ENCODE data around the gene PPP1CB. TPM values are rescaled to one million over a fixed set of nuclear protein-coding genes. Genes with fewer than 3 reads are reported as not detected.
A peak's percentile ranks its signal among the peaks of the same experiment; 100 is the strongest.

The PPP1CB gene
- polyA plus RNA-seq, 4 donors = 80.4 to 171 (median 91.0) TPM

DNA sequence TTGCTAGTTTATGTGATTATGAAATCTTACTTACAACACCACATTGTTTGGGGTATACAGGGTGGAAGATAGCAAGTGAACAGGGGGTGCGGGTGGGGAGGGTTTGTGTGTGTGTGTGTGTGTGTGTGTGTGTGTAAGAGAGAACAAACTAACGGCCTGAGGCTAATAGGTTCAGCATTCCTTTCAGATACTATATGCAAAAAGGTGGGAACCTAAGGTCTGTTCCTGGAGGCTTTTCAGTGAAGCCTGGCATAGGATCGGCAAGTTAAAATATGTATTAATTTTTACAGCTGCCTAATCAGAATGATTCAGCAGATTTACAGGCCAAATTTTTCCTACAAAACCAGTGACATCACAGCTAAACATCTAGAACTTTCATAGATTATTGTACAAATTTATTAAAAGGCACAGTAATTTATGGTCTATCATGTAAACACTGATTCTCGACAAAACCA lies 51.4 kb downstream of the PPP1CB start:
- WGBS, 3 donors = 72 to 75% (median 73%) methylated on average over 4 of the region's 4 CpGs
- Histone ChIP-seq H3K36me3 (ENCODE audit: control insufficient read depth in 3 of 3, insufficient read depth in 2 of 3, low read depth in 1 of 3, low read length in 3 of 3) (peaks cover 0 to 20% (median 6%) of the 10 kb centered on the region in 3 donors), H3K4me1 (ENCODE audit: control insufficient read depth in 3 of 3, insufficient read depth in 2 of 3, low read depth in 1 of 3, low read length in 2 of 3) (no peaks in the 10 kb centered on the region), H3K9me3 (ENCODE audit: control insufficient read depth in 2 of 2, insufficient read depth in 1 of 2, low read depth in 1 of 2, low read length in 1 of 2) (no peaks in the 10 kb centered on the region), H3K27ac (ENCODE audit: low read depth in 1 of 3, low read length in 2 of 3) (no peak overlapping the region), H3K4me3 (ENCODE audit: low read depth in 1 of 3, low read length in 3 of 3) (no peak overlapping the region), H3K27me3 (ENCODE audit: control insufficient read depth in 3 of 3, insufficient read depth in 3 of 3, low read length in 3 of 3) (no peaks in the 10 kb centered on the region)
- FAIRE-seq (no peak), DNase-seq (no peak)

DNA sequence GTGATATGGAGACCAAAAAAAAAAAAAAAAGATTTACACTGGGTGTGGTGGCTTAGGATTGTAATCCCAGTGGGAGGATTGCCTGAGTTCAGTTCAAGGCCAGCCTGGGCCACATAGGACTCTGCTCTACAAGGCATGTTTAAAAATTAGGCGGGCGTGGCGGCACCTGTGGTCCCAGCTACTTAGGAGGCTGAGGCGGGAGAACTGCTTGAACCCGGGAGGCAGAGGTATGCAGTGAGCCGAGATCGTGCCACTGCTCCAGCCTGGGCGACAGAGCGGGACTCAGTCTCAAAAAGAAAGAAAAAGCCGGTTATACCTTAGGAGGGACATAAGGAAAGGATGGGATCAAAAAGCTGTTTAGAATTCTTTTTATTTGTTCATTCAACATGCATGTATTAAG lies 58.3 kb downstream of the PPP1CB start:
- FAIRE-seq (no peak), DNase-seq (peak in 1 of 2 donors; percentile 21)
- Histone ChIP-seq H3K4me3 (ENCODE audit: low read depth in 1 of 3, low read length in 3 of 3) (peak overlapping the region in 1 of 3 donors; percentile 50), H3K27ac (ENCODE audit: low read depth in 1 of 3, low read length in 2 of 3) (no peak overlapping the region), H3K27me3 (ENCODE audit: control insufficient read depth in 3 of 3, insufficient read depth in 3 of 3, low read length in 3 of 3) (peaks cover 0 to 9% (median 0%) of the 10 kb centered on the region in 3 donors), H3K9me3 (ENCODE audit: control insufficient read depth in 2 of 2, insufficient read depth in 1 of 2, low read depth in 1 of 2, low read length in 1 of 2) (peaks cover 0 to 4% of the 10 kb centered on the region in 2 donors), H3K36me3 (ENCODE audit: control insufficient read depth in 3 of 3, insufficient read depth in 2 of 3, low read depth in 1 of 3, low read length in 3 of 3) (peaks cover 0 to 14% (median 3%) of the 10 kb centered on the region in 3 donors), H3K4me1 (ENCODE audit: control insufficient read depth in 3 of 3, insufficient read depth in 2 of 3, low read depth in 1 of 3, low read length in 2 of 3) (peaks cover 0 to 7% (median 4%) of the 10 kb centered on the region in 3 donors)
- WGBS, 3 donors = 57 to 68% (median 62%) methylated on average over 10 of the region's 10 CpGs

DNA sequence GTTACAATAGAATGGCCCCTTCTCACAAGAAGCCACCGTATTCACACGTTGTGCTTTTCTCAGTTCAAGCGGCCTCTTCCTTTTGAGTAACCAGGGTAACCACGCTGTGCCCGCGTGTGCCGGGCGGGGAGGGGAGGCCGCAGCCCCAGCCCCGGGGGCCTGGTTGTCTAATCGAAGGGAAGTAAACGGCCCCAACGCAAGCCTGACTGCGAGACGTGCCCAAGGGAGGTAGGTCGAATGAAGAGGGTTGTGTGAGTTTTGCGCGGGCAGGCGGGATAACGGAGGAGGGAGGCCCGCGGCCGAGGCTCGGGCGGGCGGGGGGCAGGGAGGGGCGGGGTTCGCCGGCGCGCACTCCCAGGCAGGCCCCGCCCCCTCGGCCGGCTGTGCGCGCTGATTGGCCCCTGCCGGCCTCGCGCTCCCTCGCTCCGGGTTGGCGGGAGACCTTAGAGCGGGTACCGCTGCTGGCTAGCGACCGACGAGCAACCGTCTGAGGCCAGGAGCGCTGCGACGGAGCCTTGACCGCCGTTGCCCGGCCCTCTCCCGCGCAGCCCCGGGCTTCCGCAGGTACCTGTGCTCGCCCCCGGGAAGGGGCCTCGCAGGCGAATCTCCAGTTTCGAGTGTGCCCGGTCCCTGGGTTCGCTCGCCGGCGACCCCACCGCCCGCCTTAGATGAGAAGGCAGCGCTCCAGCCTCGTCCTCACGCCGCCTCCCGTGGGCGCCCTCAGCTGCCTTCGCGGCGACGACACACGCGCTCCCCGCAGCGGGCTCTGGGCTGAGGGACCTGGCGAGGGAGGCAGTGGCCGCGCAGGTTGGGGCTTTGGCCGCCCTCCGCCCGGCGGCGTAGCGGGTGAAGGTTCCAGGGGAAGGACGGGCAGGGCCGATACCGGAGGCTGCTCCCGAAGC lies 59.0 kb downstream of the PPP1CB start, which contains the start of gene SPDYA:
Gene SPDYA, plus strand, starts transcription at position 451 of the 902 bp plus-strand sequence. CDS start 5,181 bp downstream, outside the sequence.
- Histone ChIP-seq H3K36me3 (ENCODE audit: control insufficient read depth in 3 of 3, insufficient read depth in 2 of 3, low read depth in 1 of 3, low read length in 3 of 3) (peaks cover 0 to 7% (median 3%) of the 10 kb centered on the region in 3 donors), H3K4me3 (ENCODE audit: low read depth in 1 of 3, low read length in 3 of 3) (peak within 1 kb of the TSS in 2 of 3 donors; percentile 46 to 50), H3K27me3 (ENCODE audit: control insufficient read depth in 3 of 3, insufficient read depth in 3 of 3, low read length in 3 of 3) (peaks cover 0 to 9% (median 0%) of the 10 kb centered on the region in 3 donors), H3K27ac (ENCODE audit: low read depth in 1 of 3, low read length in 2 of 3) (peak within 1 kb of the TSS in 1 of 3 donors; percentile 17), H3K4me1 (ENCODE audit: control insufficient read depth in 3 of 3, insufficient read depth in 2 of 3, low read depth in 1 of 3, low read length in 2 of 3) (peaks cover 0 to 7% (median 4%) of the 10 kb centered on the region in 3 donors), H3K9me3 (ENCODE audit: control insufficient read depth in 2 of 2, insufficient read depth in 1 of 2, low read depth in 1 of 2, low read length in 1 of 2) (peaks cover 0 to 4% of the 10 kb centered on the region in 2 donors)
- 2 to 12% (median 5%) methylated on average over 68 to 97 of the region's 97 CpGs for WGBS, 3 donors
- FAIRE-seq (no peak), DNase-seq (peak; percentile 71 to 77)

- Histone ChIP-seq H3K36me3 (ENCODE audit: control insufficient read depth in 3 of 3, insufficient read depth in 2 of 3, low read depth in 1 of 3, low read length in 3 of 3) (no peaks in the 10 kb centered on the region), H3K27ac (ENCODE audit: low read depth in 1 of 3, low read length in 2 of 3) (no peak overlapping the region), H3K4me1 (ENCODE audit: control insufficient read depth in 3 of 3, insufficient read depth in 2 of 3, low read depth in 1 of 3, low read length in 2 of 3) (no peaks in the 10 kb centered on the region), H3K4me3 (ENCODE audit: low read depth in 1 of 3, low read length in 3 of 3) (no peak overlapping the region), H3K27me3 (ENCODE audit: control insufficient read depth in 3 of 3, insufficient read depth in 3 of 3, low read length in 3 of 3) (no peaks in the 10 kb centered on the region), H3K9me3 (ENCODE audit: control insufficient read depth in 2 of 2, insufficient read depth in 1 of 2, low read depth in 1 of 2, low read length in 1 of 2) (no peaks in the 10 kb centered on the region)
- FAIRE-seq (no peak), DNase-seq (no peak)
- WGBS, 3 donors = 82 to 86% (median 84%) methylated on average over 3 of the region's 3 CpGs
Observed at GRCh38 chr2:28818053-28818452, 66.4 kb downstream of the PPP1CB start.

- Histone ChIP-seq H3K27me3 (ENCODE audit: control insufficient read depth in 3 of 3, insufficient read depth in 3 of 3, low read length in 3 of 3) (no peaks in the 10 kb centered on the region), H3K4me1 (ENCODE audit: control insufficient read depth in 3 of 3, insufficient read depth in 2 of 3, low read depth in 1 of 3, low read length in 2 of 3) (no peaks in the 10 kb centered on the region), H3K4me3 (ENCODE audit: low read depth in 1 of 3, low read length in 3 of 3) (no peak overlapping the region), H3K27ac (ENCODE audit: low read depth in 1 of 3, low read length in 2 of 3) (no peak overlapping the region), H3K9me3 (ENCODE audit: control insufficient read depth in 2 of 2, insufficient read depth in 1 of 2, low read depth in 1 of 2, low read length in 1 of 2) (no peaks in the 10 kb centered on the region), H3K36me3 (ENCODE audit: control insufficient read depth in 3 of 3, insufficient read depth in 2 of 3, low read depth in 1 of 3, low read length in 3 of 3) (no peaks in the 10 kb centered on the region)
- no peak for FAIRE-seq
- WGBS, 3 donors = 2 to 5% (median 5%) methylated on average over 8 of the region's 8 CpGs
- DNase-seq = peak; percentile 71 to 74
Observed at GRCh38 chr2:28821295-28821958, 69.8 kb downstream of the PPP1CB start.

GRCh38 chr2:28822036-28822435 lies 70.4 kb downstream of the PPP1CB start:
- FAIRE-seq = peak; percentile 15
- H3K36me3 ChIP-seq (ENCODE audit: control insufficient read depth in 3 of 3, insufficient read depth in 2 of 3, low read depth in 1 of 3, low read length in 3 of 3) = no peaks in the 10 kb centered on the region
- no peaks in the 10 kb centered on the region for H3K9me3 ChIP-seq (ENCODE audit: control insufficient read depth in 2 of 2, insufficient read depth in 1 of 2, low read depth in 1 of 2, low read length in 1 of 2)
- no peaks in the 10 kb centered on the region for H3K27me3 ChIP-seq (ENCODE audit: control insufficient read depth in 3 of 3, insufficient read depth in 3 of 3, low read length in 3 of 3)
- no peak for DNase-seq
- no peaks in the 10 kb centered on the region for H3K4me1 ChIP-seq (ENCODE audit: control insufficient read depth in 3 of 3, insufficient read depth in 2 of 3, low read depth in 1 of 3, low read length in 2 of 3)
- no peak overlapping the region for H3K27ac ChIP-seq (ENCODE audit: low read depth in 1 of 3, low read length in 2 of 3)
- H3K4me3 ChIP-seq (ENCODE audit: low read depth in 1 of 3, low read length in 3 of 3) = no peak overlapping the region

DNA sequence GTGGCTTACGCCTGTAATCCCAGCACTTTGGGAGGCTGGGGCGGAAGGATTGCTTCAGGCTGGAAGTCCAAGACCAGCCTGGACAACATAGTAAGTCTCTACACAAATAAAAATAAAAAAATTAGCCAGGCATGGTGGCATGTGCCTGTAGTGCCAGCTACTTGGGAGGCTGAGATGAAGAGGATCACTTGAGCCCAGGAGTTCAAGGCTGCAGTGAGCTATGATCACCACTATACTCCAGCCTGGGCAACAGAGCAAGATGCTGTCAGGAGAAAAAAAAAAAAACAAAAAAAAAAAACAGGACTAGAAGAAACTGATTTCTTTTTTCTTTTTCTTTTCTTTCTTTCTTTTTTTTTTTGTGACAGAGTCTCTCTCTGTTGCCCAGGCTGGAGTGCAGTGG lies 72.6 kb downstream of the PPP1CB start:
- WGBS, 3 donors = 93 to 97% (median 95%) methylated on average over 2 of the region's 2 CpGs
- no peaks in the 10 kb centered on the region for H3K4me1 ChIP-seq (ENCODE audit: control insufficient read depth in 3 of 3, insufficient read depth in 2 of 3, low read depth in 1 of 3, low read length in 2 of 3)
- H3K27me3 ChIP-seq (ENCODE audit: control insufficient read depth in 3 of 3, insufficient read depth in 3 of 3, low read length in 3 of 3) = no peaks in the 10 kb centered on the region
- no peak overlapping the region for H3K27ac ChIP-seq (ENCODE audit: low read depth in 1 of 3, low read length in 2 of 3)
- H3K4me3 ChIP-seq (ENCODE audit: low read depth in 1 of 3, low read length in 3 of 3) = no peak overlapping the region
- H3K36me3 ChIP-seq (ENCODE audit: control insufficient read depth in 3 of 3, insufficient read depth in 2 of 3, low read depth in 1 of 3, low read length in 3 of 3) = no peaks in the 10 kb centered on the region
- DNase-seq = no peak
- no peaks in the 10 kb centered on the region for H3K9me3 ChIP-seq (ENCODE audit: control insufficient read depth in 2 of 2, insufficient read depth in 1 of 2, low read depth in 1 of 2, low read length in 1 of 2)
- FAIRE-seq = no peak

GRCh38 chr2:28824870-28825269 lies 73.2 kb downstream of the PPP1CB start:
- H3K27ac ChIP-seq (ENCODE audit: low read depth in 1 of 3, low read length in 2 of 3) = no peak overlapping the region
- no peak for FAIRE-seq

More at GRCh38 chr2:28824870-28825269, 73.2 kb downstream of the PPP1CB start:
- Histone ChIP-seq H3K9me3 (ENCODE audit: control insufficient read depth in 2 of 2, insufficient read depth in 1 of 2, low read depth in 1 of 2, low read length in 1 of 2) (no peaks in the 10 kb centered on the region), H3K27me3 (ENCODE audit: control insufficient read depth in 3 of 3, insufficient read depth in 3 of 3, low read length in 3 of 3) (no peaks in the 10 kb centered on the region), H3K36me3 (ENCODE audit: control insufficient read depth in 3 of 3, insufficient read depth in 2 of 3, low read depth in 1 of 3, low read length in 3 of 3) (no peaks in the 10 kb centered on the region), H3K4me3 (ENCODE audit: low read depth in 1 of 3, low read length in 3 of 3) (no peak overlapping the region), H3K4me1 (ENCODE audit: control insufficient read depth in 3 of 3, insufficient read depth in 2 of 3, low read depth in 1 of 3, low read length in 2 of 3) (no peaks in the 10 kb centered on the region)
- no peak for DNase-seq

All from small intestine (tissue), 7 donors.